Superior temporal gyrus (tissue), 1 donor: ENCODE measurements around the gene OR10AD1.
"Not testable (repeated sequence)": the region's sequence is repeated elsewhere in the genome, so short reads cannot be mapped to it uniquely, and the experiment has no call there.

Experiments used
- DNase-seq: peaks from one replicate; pipeline ENCODE4 v3.0.0-alpha.2; 2016; ENCODE audit errors: extremely low spot score

The OR10AD1 gene, protein sequence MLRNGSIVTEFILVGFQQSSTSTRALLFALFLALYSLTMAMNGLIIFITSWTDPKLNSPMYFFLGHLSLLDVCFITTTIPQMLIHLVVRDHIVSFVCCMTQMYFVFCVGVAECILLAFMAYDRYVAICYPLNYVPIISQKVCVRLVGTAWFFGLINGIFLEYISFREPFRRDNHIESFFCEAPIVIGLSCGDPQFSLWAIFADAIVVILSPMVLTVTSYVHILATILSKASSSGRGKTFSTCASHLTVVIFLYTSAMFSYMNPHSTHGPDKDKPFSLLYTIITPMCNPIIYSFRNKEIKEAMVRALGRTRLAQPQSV

DNA sequence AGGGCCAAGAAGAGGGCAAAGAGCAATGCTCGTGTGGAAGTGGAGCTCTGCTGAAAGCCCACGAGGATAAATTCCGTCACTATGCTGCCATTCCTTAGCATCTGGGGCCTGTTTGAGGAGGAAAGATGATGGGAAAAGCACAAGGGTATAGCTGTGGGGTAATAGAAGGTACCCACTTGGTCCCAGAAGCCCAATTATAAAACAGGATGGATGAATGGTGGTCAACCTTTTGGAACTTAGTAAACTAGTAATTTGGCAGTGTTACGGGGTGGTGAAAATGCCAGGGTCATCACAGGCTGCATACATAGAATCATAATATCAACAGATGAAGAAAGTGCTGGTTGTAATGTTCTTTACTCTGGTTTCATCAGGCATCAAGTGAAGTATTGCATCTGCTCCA lies at the start of gene OR10AD1:
Gene OR10AD1 (minus strand): TSS at position 101 of the 400 bp plus-strand sequence. CDS start 0 bp downstream, at position 101.
- no peak for DNase-seq

GRCh38 chr12:48247181-48247966 lies 44.3 kb upstream of the OR10AD1 start:
- no peak for DNase-seq

DNA sequence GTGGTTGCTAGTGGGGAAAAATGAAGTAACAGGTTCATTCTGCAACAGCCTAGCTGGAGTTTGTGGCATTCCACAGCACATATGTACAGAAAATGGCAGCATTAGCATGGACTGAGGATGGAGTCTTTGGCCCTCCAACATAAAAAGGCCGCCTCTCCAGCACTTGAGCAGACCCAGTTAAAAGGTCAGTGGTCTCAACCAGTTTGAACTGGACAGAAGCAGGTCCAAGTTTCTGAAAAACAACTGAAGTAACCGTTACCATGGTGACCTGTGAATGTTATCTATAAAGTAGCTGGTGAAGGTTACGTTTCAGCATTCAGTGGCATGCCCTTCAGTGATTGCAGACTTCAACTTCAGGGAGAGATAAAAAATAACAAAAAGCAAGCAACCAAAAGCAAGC lies 34.1 kb upstream of the OR10AD1 start:
- no peak for DNase-seq

GRCh38 chr12:48235796-48236333 lies 32.8 kb upstream of the OR10AD1 start:
- DNase-seq, result no peak

DNA sequence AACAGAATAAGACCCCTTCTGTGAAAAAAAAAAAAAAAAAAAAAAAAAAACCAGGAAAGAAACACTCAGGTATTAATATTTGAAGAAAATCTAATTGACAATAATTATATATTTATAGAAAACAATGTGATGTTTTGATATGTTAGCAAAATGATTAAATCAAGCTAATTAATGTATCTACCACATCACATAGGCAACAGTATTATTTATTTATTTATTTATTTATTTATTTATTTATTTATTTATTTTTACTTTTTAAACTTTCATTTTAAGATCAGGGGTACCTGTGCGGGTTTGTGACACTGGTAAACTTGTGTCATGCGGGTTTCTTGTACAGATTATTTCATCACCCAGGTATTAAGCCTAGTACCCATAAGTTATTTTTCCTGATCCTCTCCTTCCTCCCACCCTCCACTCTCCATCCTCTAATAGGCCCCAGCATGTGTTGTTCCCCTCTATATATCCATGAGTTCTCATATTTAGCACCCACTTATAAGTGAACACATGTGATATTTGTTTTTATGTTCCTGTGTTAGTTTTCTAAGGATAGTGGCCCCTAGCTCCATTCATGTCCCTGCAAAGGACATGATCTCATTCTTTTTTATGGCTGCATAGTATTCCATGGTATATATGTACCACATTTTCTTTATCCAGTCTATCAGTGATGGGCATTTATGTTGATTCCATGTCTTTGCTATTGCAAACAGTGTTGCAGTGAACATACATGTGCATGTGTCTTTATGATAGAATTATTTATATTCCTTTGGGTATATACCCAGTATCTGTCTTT lies 28.3 kb upstream of the OR10AD1 start:
- not testable (repeated sequence) for DNase-seq

DNA sequence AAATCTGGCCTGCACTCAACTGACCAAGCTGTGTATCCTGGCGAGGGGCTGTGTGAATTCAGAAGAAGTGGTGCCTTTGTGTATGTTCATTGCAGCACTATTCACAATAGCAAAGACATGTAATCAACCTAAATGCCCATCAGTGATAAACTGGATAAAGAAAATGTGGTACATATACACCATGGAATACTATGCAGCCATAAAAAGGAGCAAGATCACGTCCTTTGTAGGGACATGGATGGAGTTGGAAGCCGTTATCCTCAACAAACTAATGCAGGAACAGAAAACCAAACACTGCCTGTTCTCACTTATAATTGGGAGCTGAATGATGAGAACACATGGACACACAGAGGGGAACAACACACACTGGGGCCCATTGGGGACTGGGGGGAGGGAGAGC lies 21.4 kb upstream of the OR10AD1 start:
- not testable (repeated sequence) for DNase-seq

GRCh38 chr12:48221645-48222044 lies 18.6 kb upstream of the OR10AD1 start:
- no peak for DNase-seq

- no peak for DNase-seq
These were observed 17.6 kb upstream of the OR10AD1 start for GRCh38 chr12:48220701-48221100.

DNA sequence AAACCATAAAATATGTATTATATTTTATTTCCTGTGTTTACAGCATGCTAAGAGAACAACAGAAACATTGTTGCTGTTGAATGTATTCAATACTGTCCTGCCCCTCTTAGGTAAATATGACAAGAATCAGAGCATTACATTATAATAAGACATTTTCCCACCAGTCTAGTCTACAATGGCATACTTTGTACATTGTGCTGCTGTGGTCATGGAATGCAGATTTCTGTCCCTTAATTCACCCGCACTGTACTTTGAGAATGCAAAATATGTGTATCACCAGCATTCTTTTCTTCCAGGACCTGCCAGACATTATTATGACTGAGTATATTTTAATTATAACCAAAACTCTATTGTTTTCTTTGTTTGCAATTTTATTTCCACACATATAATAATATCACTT lies 16.5 kb upstream of the OR10AD1 start:
- no peak for DNase-seq

DNA sequence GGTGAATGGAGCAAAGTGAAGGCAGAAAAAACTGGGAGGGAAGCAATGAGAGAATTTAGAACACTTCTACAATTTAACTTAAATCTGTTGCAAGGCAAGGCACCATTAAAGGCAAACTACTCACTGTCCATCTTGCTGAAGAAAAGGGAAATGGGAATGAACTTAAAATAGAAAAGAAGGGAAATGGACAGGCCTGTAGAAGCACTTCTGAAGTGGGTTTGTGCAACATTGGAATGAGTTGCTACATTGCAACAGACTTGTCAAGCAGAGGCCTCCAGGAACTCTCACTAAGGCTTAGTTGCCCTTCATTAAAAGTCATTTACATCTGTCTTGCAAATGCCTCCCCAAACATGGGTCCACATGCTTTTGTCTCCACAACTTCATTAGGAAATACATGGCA lies 13.7 kb upstream of the OR10AD1 start:
- DNase-seq, result peak; percentile 13

DNA sequence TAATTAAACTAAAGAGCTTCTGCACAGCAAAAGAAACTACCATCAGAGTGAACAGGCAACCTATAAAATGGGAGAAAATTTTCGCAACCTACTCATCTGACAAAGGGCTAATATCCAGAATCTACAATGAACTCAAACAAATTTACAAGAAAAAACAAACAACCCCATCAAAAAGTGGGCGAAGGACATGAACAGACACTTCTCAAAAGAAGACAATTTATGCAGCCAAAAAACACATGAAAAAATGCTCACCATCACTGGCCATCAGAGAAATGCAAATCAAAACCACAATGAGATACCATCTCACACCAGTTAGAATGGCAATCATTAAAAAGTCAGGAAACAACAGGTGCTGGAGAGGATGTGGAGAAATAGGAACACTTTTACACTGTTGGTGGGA lies 6.4 kb upstream of the OR10AD1 start:
- DNase-seq, result not testable (repeated sequence)

DNA sequence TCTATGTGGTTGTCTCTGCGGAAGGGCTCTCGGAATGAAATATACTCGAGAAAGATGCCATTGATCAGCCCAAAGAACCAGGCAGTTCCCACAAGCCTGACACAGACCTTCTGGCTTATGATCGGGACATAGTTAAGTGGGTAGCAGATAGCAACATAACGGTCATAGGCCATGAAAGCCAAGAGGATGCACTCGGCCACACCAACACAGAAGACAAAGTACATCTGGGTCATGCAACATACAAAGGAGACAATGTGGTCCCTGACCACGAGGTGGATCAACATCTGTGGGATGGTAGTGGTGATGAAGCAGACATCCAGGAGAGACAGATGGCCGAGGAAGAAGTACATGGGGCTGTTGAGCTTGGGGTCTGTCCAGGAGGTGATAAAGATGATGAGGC lies 326 bp downstream of the OR10AD1 start:
- DNase-seq, result no peak

DNA sequence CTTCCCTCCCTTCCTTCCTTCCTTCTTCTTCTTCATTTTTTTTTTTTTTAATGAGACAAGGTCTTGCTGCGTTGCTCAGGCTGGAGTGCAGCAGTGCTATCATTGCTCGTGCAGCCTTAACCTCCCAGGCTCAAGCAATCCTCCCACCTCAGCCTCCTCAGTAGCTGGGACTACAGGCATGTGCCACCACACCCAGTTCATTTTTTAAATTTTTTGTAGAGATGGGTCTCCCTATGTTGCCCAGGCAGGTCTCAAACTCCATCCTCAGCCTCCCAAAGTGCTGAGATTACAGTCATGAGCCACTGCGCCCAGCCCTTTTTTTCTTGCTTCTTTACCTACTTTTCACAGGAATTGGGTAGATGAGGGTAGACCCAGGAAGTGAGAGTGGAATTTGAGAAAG lies 1.6 kb downstream of the OR10AD1 start:
- DNase-seq, result no peak

DNA sequence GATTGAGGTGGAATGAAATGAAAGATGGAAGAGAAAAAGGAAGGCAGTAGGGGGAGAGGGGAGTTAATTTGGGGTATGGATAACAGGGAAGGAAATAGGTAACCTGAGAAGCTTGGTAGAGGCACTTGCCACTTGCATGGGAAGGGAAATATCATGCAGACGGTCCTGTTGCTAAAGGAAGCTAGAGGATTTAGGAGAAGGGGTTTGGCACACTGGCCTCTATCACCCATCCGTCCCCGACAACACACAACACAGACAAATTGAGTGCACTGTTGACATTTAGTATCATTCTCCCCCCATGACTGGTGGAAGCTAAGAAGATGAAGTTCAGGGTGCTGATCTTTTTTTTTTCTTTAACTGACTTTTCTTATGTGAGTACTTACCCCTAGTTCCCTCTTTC lies 2.0 kb downstream of the OR10AD1 start:
- no peak for DNase-seq

- no peak for DNase-seq
These were observed 3.3 kb downstream of the OR10AD1 start for GRCh38 chr12:48199774-48200221.

GRCh38 chr12:48198985-48199384 lies 4.1 kb downstream of the OR10AD1 start:
- no peak for DNase-seq

DNA sequence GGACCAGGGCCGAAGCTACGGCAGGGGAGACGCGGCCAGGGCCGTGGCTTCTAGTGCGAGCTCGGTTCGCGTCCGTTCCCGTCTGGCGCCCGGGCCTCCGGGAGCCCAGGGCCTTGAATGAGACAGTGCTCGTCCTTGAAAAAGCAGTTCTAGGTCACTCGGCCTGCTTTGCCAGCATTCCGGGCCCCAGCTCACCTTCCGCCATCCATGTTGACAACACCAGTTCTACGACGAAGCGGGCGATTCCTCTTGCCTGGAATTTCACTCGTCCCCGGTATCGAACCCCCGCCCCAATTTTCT lies 4.5 kb downstream of the OR10AD1 start:
- DNase-seq, result no peak

- peak; percentile 88 for DNase-seq
These were observed 5.0 kb downstream of the OR10AD1 start for GRCh38 chr12:48197971-48198671.

DNA sequence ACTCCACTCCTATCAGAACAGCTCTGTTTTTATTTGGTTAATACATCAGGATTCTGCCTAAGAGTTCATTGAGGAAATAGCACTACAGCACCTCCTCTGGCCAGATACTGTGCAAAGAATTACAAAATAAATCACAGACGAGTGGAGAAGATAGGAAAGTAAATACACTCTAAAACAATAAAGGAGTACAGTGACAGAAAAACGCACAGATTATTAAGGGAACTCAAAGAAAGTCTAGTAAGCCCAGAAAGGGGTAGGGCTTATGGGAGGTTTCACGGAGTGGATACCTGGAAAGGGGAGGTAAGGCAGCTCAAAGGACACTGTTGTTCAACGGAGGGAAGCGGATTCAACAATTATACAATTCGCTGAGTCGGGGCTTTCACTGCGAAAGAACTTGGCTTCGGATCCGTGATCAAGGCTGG lies 5.5 kb downstream of the OR10AD1 start:
- peak; percentile 81 for DNase-seq

GRCh38 chr12:48194799-48195201 lies 8.3 kb downstream of the OR10AD1 start:
- no peak for DNase-seq

GRCh38 chr12:48193623-48194022 lies 9.5 kb downstream of the OR10AD1 start:
- no peak for DNase-seq

DNA sequence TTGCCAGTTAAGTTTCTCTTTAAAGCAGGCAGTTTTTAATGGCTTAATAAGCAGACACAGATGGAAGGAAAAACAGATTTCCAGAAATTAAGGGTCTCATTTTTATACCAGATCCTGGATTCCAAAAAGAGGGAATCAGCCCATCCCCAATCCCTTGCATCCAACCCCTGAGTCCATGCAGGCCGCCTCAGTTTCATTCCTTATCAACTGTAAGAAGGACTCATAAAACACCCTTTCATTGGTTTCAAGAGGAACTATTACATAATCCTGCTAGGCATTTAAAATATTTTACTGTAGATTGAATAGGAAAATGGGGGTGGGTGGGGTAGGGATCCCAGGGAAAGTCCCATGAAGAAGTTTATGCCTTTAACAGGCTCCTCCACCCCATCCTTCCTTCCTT lies 10.2 kb downstream of the OR10AD1 start:
- no peak for DNase-seq
